ENCODE results near the gene GLIS1. TPM values are rescaled to one million over a fixed set of nuclear protein-coding genes. Genes with fewer than 3 reads are reported as not detected.

The GLIS1 gene
- total RNA-seq, 4 donors from 2014 or later, result 0.16 to 0.27 TPM; not detected in 2

- no peak for ATAC-seq
- no peak overlapping the region for H3K27ac ChIP-seq
- TF ChIP-seq POLR2A (IDR thresholded peaks at IDR 0.05) (no peak), CTCF (IDR thresholded peaks at IDR 0.05) (no peak), POLR2AphosphoS5 (IDR thresholded peaks at IDR 0.05) (no peak), EP300 (IDR thresholded peaks at IDR 0.05) (no peak)
Observed at GRCh38 chr1:53575955-53576320, 163.0 kb downstream of the GLIS1 start.

GRCh38 chr1:53575141-53575954 is 163.6 kb downstream of the GLIS1 start:
- no peaks in the 10 kb centered on the region for H3K27me3 ChIP-seq
- H3K9me3 ChIP-seq, result no peaks in the 10 kb centered on the region
- peaks cover 0 to 26% (median 5%) of the 10 kb centered on the region in 3 donors for H3K4me1 ChIP-seq
- no peak overlapping the region for H3K4me3 ChIP-seq
- no peaks in the 10 kb centered on the region for H3K36me3 ChIP-seq
- no peak for TF ChIP-seq POLR2A (IDR thresholded peaks at IDR 0.05)
- no peak for TF ChIP-seq POLR2AphosphoS5 (IDR thresholded peaks at IDR 0.05)
- TF ChIP-seq EP300 (IDR thresholded peaks at IDR 0.05), result no peak
- no peak for TF ChIP-seq CTCF (IDR thresholded peaks at IDR 0.05)
- ATAC-seq, result no peak
- H3K27ac ChIP-seq, result no peak overlapping the region
- 64 to 80% methylated on average over 8 to 12 of the region's 14 CpGs for WGBS, 2 donors (ENCODE audit: low coverage in 1 of 2)

More at GRCh38 chr1:53575955-53576320, 163.0 kb downstream of the GLIS1 start:
- Histone ChIP-seq H3K27me3 (no peaks in the 10 kb centered on the region), H3K36me3 (no peaks in the 10 kb centered on the region), H3K9me3 (no peaks in the 10 kb centered on the region), H3K4me3 (no peak overlapping the region), H3K4me1 (peaks cover 0 to 26% (median 5%) of the 10 kb centered on the region in 3 donors)
- WGBS, 2 donors (ENCODE audit: low coverage in 1 of 2), result 67 to 72% methylated on average over 3 of the region's 5 CpGs

DNA sequence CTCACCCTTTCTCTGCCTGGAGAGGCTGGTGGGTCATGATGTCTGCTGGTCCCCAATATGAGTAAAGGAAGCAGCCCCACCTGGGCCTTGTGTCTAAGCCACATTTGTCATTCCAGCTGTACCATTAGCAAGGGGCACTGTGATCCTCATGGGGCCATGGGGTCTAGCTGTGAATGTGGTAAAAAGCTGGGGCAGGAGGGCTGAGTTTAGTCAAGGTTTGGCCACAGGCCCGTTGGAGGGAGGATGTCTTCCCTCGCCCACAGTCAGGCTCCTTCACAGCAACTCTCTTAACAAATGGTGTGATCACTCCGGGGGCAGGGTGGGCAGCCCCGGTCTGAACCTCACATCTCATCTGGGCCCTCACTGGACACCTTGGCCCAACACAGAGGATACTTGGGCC is 164.3 kb downstream of the GLIS1 start:
- ATAC-seq, result no peak
- Histone ChIP-seq H3K27ac (no peak overlapping the region), H3K4me3 (no peak overlapping the region), H3K9me3 (no peaks in the 10 kb centered on the region), H3K36me3 (no peaks in the 10 kb centered on the region), H3K27me3 (no peaks in the 10 kb centered on the region), H3K4me1 (peaks cover 0 to 26% (median 5%) of the 10 kb centered on the region in 3 donors)
- TF ChIP-seq EP300 (IDR thresholded peaks at IDR 0.05), result no peak
- no peak for TF ChIP-seq POLR2AphosphoS5 (IDR thresholded peaks at IDR 0.05)
- no peak for TF ChIP-seq CTCF (IDR thresholded peaks at IDR 0.05)
- no peak for TF ChIP-seq POLR2A (IDR thresholded peaks at IDR 0.05)
- 100% methylated on average over 1 of the region's 4 CpGs; no CpG with 5 or more reads in 1 of the 2 donors for WGBS, 2 donors (ENCODE audit: low coverage in 1 of 2)

DNA sequence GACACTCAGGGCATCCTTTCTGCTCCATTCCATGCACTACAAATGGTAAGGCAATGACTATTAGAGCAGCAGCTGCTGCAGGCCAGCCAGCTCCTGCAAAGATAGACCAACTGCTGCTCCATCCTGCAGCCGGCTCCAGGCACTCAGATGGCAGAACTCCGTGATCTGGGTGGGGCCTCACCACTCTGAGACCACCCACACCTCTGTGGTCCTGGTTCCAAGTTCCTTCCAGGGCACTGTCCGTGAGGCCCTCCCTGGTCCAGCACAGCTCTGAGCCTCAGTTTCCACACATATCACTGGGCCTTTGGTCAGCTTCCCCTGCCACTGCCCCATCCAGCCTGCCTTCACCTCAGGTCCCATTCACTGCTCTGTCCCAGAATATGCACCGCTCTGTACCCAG is 165.0 kb downstream of the GLIS1 start:
- no peak overlapping the region for H3K4me3 ChIP-seq
- ATAC-seq, result no peak
- H3K9me3 ChIP-seq, result no peaks in the 10 kb centered on the region
- peaks cover 0 to 26% (median 5%) of the 10 kb centered on the region in 3 donors for H3K4me1 ChIP-seq
- 80% methylated on average over 1 to 2 of the region's 4 CpGs for WGBS, 2 donors (ENCODE audit: low coverage in 1 of 2)
- H3K27ac ChIP-seq, result no peak overlapping the region
- no peak for TF ChIP-seq POLR2A (IDR thresholded peaks at IDR 0.05)
- no peak for TF ChIP-seq CTCF (IDR thresholded peaks at IDR 0.05)
- no peak for TF ChIP-seq EP300 (IDR thresholded peaks at IDR 0.05)
- no peak for TF ChIP-seq POLR2AphosphoS5 (IDR thresholded peaks at IDR 0.05)
- H3K27me3 ChIP-seq, result no peaks in the 10 kb centered on the region
- H3K36me3 ChIP-seq, result no peaks in the 10 kb centered on the region

- Histone ChIP-seq H3K36me3 (no peaks in the 10 kb centered on the region), H3K9me3 (no peaks in the 10 kb centered on the region), H3K4me1 (peaks cover 0 to 26% (median 5%) of the 10 kb centered on the region in 3 donors), H3K27ac (peak overlapping the region in 3 of 4 donors; percentile 56 to 82 (median 70)), H3K4me3 (no peak overlapping the region), H3K27me3 (no peaks in the 10 kb centered on the region)
- WGBS, 2 donors (ENCODE audit: low coverage in 1 of 2), result 79 to 100% methylated on average over 5 to 6 of the region's 8 CpGs
- no peak for TF ChIP-seq EP300 (IDR thresholded peaks at IDR 0.05)
- no peak for TF ChIP-seq POLR2AphosphoS5 (IDR thresholded peaks at IDR 0.05)
- TF ChIP-seq CTCF (IDR thresholded peaks at IDR 0.05), result no peak
- TF ChIP-seq POLR2A (IDR thresholded peaks at IDR 0.05), result no peak
- no peak for ATAC-seq
Observed at GRCh38 chr1:53573522-53573921, 165.4 kb downstream of the GLIS1 start.
